Measurements from ENCODE around the gene PHACTR3. TPM values are rescaled to one million over a fixed set of nuclear protein-coding genes. Genes with fewer than 3 reads are reported as not detected.

The PHACTR3 gene
- total and polyA plus RNA-seq, 2 experiments from 2014 or later: 0.45 to 0.61 TPM

DNA sequence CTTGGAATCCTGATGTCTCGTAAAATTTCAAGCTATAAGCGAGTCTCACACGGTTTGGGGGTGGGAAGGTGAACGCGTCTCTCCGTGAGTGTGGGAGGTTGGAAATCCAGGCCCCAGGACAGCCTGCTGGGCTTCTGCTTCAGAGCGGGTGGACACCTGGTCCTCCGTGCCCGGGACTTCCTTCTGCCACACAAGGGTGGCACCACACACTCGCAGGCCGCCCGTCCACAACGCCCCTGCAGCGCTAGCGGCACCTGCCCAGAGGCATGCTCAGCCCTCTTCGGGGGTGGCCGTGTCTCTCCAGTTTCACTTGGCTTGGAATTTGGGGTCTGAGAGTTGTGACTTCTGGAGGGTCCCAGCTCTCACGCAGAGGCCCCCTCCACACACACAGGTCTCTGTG, 151.9 kb downstream of the PHACTR3 start:
- H3K36me3 Mint-ChIP-seq (ENCODE audit: low read depth): no peaks in the 10 kb centered on the region
- H3K4me1 Mint-ChIP-seq: no peaks in the 10 kb centered on the region
- H3K9me3 Mint-ChIP-seq: no peaks in the 10 kb centered on the region; the same call in 2 of the 3 replicates
- no peak overlapping the region for H2AFZ ChIP-seq
- H3K4me3 Mint-ChIP-seq: no peak overlapping the region
- no peaks in the 10 kb centered on the region for H3K79me2 ChIP-seq (replicated peaks; ENCODE audit: insufficient read depth)
- DNase-seq (ENCODE audit: low spot score) (no peak), ATAC-seq (no peak)
- H3K4me1 ChIP-seq (ENCODE audit: insufficient read depth): no peaks in the 10 kb centered on the region
- TF ChIP-seq JUNB (IDR thresholded peaks at IDR 0.05; ENCODE audit: unreplicated experiment) (no peak), EZH2phosphoT487 (IDR thresholded peaks at IDR 0.05; ENCODE audit: unreplicated experiment) (no peak), ETS1 (IDR thresholded peaks at IDR 0.05) (no peak), ZNF331 (CRISPR knock-in tag; IDR thresholded peaks at IDR 0.05; ENCODE audit: low read depth) (no peak), EZH2 (IDR thresholded peaks at IDR 0.05; ENCODE audit: low read depth, unreplicated experiment) (no peak), NANOG (IDR thresholded peaks at IDR 0.05; ENCODE audit: borderline replicate concordance) (no peak), POLR2AphosphoS5 (IDR thresholded peaks at IDR 0.05; ENCODE audit: low read depth) (no peak), STAT1 (IDR thresholded peaks at IDR 0.05; ENCODE audit: unreplicated experiment) (no peak), ZNF114 (CRISPR knock-in tag; IDR thresholded peaks at IDR 0.05) (no peak), CREB1 (CRISPR knock-in tag; IDR thresholded peaks at IDR 0.05; ENCODE audit: low read depth) (no peak), CTCF (conservative IDR thresholded peaks at IDR 0.05; ENCODE audit: low read depth in 2 of 2) (no peak)
- TF ChIP-seq, protein P1, sequence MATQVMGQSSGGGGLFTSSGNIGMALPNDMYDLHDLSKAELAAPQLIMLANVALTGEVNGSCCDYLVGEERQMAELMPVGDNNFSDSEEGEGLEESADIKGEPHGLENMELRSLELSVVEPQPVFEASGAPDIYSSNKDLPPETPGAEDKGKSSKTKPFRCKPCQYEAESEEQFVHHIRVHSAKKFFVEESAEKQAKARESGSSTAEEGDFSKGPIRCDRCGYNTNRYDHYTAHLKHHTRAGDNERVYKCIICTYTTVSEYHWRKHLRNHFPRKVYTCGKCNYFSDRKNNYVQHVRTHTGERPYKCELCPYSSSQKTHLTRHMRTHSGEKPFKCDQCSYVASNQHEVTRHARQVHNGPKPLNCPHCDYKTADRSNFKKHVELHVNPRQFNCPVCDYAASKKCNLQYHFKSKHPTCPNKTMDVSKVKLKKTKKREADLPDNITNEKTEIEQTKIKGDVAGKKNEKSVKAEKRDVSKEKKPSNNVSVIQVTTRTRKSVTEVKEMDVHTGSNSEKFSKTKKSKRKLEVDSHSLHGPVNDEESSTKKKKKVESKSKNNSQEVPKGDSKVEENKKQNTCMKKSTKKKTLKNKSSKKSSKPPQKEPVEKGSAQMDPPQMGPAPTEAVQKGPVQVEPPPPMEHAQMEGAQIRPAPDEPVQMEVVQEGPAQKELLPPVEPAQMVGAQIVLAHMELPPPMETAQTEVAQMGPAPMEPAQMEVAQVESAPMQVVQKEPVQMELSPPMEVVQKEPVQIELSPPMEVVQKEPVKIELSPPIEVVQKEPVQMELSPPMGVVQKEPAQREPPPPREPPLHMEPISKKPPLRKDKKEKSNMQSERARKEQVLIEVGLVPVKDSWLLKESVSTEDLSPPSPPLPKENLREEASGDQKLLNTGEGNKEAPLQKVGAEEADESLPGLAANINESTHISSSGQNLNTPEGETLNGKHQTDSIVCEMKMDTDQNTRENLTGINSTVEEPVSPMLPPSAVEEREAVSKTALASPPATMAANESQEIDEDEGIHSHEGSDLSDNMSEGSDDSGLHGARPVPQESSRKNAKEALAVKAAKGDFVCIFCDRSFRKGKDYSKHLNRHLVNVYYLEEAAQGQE (IDR thresholded peaks at IDR 0.05; ENCODE audit: unreplicated experiment): no peak
- TF ChIP-seq, protein P2, sequence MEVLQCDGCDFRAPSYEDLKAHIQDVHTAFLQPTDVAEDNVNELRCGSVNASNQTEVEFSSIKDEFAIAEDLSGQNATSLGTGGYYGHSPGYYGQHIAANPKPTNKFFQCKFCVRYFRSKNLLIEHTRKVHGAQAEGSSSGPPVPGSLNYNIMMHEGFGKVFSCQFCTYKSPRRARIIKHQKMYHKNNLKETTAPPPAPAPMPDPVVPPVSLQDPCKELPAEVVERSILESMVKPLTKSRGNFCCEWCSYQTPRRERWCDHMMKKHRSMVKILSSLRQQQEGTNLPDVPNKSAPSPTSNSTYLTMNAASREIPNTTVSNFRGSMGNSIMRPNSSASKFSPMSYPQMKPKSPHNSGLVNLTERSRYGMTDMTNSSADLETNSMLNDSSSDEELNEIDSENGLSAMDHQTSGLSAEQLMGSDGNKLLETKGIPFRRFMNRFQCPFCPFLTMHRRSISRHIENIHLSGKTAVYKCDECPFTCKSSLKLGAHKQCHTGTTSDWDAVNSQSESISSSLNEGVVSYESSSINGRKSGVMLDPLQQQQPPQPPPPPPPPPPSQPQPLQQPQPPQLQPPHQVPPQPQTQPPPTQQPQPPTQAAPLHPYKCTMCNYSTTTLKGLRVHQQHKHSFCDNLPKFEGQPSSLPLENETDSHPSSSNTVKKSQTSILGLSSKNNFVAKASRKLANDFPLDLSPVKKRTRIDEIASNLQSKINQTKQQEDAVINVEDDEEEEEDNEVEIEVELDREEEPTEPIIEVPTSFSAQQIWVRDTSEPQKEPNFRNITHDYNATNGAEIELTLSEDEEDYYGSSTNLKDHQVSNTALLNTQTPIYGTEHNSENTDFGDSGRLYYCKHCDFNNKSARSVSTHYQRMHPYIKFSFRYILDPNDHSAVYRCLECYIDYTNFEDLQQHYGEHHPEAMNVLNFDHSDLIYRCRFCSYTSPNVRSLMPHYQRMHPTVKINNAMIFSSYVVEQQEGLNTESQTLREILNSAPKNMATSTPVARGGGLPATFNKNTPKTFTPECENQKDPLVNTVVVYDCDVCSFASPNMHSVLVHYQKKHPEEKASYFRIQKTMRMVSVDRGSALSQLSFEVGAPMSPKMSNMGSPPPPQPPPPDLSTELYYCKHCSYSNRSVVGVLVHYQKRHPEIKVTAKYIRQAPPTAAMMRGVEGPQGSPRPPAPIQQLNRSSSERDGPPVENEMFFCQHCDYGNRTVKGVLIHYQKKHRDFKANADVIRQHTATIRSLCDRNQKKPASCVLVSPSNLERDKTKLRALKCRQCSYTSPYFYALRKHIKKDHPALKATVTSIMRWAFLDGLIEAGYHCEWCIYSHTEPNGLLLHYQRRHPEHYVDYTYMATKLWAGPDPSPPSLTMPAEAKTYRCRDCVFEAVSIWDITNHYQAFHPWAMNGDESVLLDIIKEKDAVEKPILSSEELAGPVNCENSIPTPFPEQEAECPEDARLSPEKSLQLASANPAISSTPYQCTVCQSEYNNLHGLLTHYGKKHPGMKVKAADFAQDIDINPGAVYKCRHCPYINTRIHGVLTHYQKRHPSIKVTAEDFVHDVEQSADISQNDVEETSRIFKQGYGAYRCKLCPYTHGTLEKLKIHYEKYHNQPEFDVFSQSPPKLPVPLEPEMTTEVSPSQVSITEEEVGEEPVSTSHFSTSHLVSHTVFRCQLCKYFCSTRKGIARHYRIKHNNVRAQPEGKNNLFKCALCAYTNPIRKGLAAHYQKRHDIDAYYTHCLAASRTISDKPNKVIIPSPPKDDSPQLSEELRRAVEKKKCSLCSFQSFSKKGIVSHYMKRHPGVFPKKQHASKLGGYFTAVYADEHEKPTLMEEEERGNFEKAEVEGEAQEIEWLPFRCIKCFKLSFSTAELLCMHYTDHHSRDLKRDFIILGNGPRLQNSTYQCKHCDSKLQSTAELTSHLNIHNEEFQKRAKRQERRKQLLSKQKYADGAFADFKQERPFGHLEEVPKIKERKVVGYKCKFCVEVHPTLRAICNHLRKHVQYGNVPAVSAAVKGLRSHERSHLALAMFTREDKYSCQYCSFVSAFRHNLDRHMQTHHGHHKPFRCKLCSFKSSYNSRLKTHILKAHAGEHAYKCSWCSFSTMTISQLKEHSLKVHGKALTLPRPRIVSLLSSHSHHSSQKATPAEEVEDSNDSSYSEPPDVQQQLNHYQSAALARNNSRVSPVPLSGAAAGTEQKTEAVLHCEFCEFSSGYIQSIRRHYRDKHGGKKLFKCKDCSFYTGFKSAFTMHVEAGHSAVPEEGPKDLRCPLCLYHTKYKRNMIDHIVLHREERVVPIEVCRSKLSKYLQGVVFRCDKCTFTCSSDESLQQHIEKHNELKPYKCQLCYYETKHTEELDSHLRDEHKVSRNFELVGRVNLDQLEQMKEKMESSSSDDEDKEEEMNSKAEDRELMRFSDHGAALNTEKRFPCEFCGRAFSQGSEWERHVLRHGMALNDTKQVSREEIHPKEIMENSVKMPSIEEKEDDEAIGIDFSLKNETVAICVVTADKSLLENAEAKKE (CRISPR knock-in tag; IDR thresholded peaks at IDR 0.05): no peak
- H3K27ac ChIP-seq (ENCODE audit: low read depth): no peak overlapping the region
- no peak overlapping the region for H3K4me3 ChIP-seq
- no peaks in the 10 kb centered on the region for H3K36me3 ChIP-seq (ENCODE audit: insufficient read depth)
- peaks cover 10% of the 10 kb centered on the region for H3K27me3 Mint-ChIP-seq (ENCODE audit: insufficient read depth, low read depth, poor library complexity)
- H3K27ac Mint-ChIP-seq: no peak overlapping the region
- H3F3A ChIP-seq (replicated peaks; ENCODE audit: low read depth): no peaks in the 10 kb centered on the region
- no peaks in the 10 kb centered on the region for H3K9me2 ChIP-seq (ENCODE audit: insufficient read depth)
- H3K4me2 ChIP-seq: no peak overlapping the region
- no peaks in the 10 kb centered on the region for H4K20me1 ChIP-seq (replicated peaks; ENCODE audit: insufficient read depth)
- no peaks in the 10 kb centered on the region for H3K27me3 ChIP-seq (ENCODE audit: insufficient read depth)
